H4 (cell line): Measurements from ENCODE around the gene CALD1. TPM values are rescaled to one million over a fixed set of nuclear protein-coding genes. Genes with fewer than 3 reads are reported as not detected.

ENCODE experiments used
- DNase-seq: peaks from one replicate; pipeline ENCODE4 v3.0.0-alpha.2; 2015; ENCODE audit warnings: low spot score
- total RNA-seq: library from RNA; depleted of rRNA; stranded (reverse); fragments of >200 nt; shearing (Covaris generic); gene quantifications from 2 replicates; pipeline ENCODE4 v1.2.3, GENCODE V29; 2014

CALD1 gene
- total RNA-seq, 1 experiment from 2014 or later, result 195 TPM

DNA sequence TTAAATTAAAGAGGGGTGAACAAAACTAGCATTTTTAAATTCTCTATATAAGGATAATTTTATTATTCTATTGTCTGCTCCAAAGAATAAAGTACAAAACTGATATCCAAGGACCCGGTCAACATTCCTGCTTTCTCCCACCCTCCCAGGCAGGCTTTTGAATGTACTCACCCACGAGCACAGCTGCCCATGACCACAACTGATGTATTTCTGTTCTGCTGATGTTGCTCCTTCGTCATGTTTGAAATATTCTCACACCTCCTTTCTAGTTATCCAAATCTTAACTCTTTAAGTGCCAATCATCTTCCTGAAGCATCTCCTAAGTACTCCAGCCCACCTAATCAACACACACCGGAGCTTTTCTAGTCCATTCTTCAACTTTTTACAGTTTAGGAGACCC lies 46.7 kb downstream of the CALD1 start:
- DNase-seq, result peak; percentile 53

DNA sequence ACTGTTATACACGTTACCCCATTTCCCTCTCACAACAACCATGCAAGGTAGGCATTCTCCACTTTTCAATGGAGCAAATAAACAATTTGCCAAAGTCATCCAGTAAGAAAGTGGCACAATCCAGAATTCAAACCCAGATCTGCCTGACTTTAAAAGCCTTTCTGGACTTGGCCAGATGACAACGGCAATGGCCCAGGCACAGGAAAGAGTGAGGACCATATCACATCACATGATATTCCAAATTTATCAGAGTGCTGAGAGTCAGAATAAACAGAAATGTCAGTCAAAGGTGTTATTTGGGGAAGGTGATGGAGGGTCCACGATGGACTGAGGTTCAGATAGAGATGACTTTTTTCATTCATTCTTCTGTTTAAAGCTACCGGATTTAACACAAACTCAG lies 48.0 kb downstream of the CALD1 start:
- DNase-seq, result no peak

DNA sequence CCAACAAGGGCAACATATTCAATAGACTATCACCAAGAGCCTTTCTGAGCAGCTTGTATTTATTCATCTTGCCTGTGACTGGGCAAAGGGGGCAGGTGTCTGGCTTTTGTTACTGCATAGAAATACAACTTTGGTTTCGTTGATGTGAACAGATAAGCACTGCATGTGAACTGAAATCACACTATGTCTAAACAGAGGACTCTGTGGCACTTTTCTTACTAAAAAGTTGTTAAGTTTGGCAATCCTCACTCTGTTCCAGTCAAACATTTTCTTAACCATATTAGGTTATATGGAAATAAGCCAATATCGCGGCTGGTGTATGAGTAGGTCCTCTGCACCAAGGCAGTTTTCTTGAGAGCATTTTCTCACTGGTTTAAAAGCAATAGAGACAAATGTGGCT lies 48.5 kb downstream of the CALD1 start:
- DNase-seq, result peak; percentile 34

DNA sequence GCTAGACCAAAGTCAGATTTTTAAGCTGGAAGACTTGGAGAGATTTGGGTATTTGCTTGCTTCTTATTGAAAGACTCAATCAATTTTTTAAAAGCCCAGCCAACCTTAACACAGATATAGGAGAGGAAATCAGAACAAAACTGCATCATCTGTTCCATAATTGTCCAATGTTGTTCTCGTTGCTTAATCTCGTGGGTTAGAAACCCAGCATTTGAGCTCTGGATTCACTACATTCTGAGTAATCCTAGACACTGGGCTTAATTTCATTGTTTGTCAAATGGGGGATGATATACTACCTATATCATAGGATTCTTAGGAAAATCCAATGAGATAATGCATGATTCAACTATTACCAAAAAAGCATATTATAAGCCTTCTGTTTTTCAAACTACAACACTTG lies 48.9 kb downstream of the CALD1 start:
- no peak for DNase-seq

DNA sequence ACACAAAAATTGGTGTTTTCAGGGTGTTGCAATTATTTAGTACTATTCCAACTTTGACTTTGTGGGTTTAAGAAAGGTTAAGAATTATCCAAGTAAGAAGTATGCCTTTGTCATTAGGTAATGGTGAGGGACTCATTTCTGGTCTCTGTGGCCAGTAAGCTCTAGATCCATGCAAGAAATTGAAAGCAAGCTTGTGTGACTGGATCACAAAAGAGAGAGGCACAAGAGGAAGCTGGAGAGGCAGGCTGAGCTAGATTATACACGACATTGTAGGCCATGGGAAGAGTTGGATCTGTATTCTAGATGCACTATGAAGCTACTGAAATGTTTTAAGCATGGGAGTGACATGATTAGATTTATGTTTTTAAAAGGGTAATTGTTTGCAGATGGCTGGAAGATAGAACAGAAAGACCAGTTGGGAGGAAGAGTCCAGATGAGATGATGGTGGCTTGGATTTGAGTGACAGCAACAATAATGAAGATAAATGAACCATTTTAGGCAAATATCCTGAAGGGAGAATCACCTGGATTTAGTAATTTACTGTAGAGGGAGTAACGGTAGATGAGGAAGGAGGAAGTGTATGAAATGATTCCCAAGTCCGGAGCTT lies 50.0 kb downstream of the CALD1 start:
- DNase-seq, result no peak

DNA sequence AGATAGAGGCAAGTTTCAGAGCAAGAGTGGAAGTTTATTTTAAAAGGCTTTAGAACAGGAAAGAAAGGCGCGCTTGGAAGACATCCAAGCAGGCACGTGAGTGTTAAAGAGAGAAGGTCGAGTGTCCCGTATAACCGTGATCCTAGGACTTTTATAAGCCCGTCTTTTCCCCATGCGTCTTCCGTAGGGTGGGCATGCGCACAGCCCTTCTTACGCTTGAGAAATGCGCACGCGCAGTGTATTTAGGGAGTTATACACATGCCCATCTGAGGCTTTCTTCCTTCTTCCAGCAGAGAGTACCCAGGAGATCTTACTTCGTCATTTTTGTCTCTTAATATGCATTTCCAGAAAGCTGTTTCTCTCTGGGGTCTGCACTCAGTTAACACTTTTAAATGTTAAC lies 52.4 kb downstream of the CALD1 start:
- no peak for DNase-seq

DNA sequence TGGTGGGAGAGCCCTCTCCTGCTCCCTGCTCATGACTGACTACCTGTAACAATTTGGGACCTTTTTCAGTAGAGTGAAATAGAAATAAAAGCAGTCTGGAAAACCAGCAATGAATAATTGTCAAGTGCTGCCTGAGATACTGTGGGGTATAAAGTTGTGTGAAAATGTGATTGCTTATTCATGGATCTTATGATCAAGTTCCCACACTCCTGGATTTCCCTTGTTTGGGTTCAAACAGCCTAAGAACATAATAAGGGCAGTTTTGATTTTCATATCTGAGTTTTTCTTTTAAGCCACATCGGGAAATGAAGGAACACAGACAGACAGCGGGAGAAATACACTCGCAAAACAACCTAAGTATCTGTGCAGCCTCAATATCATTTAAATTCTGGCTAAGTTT lies 52.9 kb downstream of the CALD1 start:
- no peak for DNase-seq

DNA sequence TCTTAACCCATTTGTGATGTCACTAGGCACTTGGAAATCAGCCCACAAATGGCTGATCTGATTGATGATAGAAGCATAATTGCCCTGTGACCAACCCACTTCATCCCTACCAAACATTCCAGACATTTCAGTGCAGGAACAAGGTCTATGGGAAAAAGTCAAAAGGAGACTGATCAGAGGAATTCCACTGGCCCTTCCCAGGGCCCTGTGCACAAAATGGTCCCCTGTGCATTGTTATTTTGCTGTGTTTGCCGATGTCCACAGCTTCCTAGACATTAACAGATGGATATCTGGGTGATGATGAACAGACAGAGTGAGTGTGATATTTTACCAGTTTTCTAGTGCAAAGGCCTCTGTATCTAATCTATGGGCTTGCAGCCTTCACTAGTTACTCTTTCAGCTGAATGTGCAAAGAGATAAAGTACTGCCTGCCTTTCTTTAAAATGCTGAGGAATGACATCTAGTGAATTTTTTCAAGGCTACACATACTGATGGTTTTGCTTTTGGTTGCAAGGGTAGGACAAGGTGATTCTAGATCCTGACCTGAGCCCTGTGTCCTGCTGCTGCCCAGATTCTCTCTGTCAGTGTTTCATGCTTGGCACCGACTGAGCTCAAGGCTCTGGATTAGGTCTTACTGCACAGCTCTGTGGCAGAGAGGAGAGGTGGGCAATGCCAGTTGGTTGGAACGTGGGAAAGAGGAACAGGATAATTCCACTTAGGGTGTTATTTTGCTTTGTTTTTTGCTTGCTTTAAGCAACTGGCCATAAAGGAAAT lies 55.4 kb downstream of the CALD1 start:
- DNase-seq, result no peak

DNA sequence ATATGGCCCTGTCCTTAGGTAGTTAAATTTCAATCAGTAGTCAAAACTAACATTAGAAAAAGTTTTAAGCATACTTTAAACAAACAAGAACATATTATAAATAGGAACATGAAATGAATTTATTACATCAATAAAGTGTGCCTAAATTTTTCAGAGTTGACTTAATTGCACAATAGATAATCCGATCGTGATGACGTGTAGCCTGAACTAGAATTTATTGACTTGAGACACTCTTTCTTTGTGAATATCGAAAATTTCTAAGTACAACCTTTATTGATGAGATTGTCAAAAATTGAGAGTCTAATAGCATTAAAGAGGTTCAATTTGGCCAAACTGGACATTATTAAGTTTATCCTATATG lies 56.0 kb downstream of the CALD1 start:
- DNase-seq, result no peak

DNA sequence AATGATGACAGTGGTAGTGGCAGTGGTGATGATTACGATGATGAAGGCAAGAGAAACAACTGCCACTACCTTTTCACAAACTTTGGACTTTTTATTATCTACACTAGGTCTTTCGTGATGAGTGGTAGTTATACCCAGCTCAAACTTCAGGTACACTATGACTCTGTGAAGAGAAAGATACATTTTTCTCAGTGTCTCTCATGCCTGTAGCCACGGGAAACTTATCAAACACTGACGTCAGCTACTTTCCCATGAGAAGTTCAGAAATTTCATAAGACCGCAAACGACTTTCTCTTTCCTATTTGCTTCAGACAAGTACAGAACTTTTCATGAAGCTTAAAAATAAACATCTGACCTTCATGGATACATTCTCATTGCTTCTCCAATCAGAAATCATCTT lies 57.0 kb downstream of the CALD1 start:
- no peak for DNase-seq

DNA sequence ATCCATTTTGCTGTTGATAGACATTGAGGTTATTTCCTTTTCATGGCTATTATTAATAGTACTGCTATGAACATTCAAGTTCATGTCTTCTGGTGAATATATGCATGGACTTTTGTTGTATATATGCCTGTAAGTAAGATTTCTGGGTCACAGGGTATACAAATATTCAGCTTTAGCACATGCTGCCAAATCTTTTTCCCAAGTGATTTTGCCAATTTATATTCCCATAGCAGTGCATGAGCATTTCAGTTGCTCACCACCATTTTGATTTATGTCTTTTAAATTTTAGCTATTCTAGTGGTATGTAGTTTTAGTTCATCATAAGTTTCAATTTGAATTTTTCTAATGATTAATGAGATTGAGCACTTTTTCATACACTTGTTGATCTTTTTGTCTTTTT lies 59.9 kb downstream of the CALD1 start:
- no peak for DNase-seq

DNA sequence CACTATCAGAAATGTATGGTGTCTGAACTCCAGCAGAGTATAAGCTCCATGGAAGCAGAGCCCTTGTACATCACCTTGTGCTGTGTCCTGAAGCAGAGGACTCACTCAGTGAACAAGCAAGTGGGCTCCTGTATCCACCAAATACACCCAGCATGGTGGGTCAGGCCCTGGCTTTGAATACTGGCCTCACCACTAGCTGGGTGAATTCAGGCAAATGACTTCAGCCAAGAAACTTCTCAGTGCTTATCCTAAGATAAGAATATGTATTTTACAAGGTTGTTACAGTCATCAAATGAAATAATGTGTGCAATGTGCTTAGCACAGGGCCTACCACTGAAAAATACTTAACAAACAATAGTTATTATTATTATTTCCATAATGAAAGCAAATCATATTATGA lies 62.6 kb downstream of the CALD1 start:
- DNase-seq, result no peak

DNA sequence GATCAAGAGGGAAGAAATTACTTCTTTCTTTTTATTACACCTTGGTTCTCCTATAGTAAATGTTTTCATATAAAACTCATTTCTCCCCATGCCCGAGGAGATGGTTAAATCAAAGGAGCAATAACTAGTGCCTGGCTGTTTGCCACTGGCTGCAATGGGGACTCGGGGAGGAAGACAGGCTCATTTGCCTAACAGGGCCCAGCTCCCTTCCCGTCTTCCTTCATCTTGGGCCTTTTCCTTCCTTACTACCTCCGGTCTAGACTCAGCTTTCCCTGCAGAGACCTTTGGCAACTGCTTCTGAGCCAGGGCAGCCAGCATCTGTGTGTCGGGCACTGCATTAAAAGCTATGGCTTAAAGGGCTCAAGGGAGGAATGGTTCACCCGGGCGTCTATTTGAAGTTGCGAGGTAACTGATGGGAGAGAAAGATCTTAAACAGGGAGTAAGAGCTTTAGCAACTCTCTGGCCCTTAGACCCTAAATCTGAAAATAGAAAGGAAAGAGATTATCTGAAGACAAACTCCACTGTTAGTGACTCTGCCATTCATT lies 63.5 kb downstream of the CALD1 start:
- no peak for DNase-seq

DNA sequence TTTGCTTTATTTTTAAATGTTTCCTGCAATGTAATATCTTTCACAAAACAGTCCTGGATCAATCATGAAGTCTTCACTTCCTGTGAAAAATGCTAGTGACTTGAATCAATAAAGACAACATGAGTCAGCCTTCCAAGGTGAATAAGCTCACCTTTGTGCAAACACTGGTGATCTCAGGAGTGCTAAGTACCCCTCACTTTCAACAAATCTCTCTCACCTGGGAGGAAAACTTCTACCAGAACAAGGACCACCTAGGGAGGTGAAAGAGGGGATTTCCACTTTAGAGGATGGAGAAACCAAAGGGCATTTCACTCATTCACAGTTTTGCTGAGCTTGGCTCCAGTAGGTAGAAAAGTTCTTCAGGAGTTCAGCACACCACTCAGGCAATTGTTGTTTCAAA lies 64.8 kb downstream of the CALD1 start:
- no peak for DNase-seq

DNA sequence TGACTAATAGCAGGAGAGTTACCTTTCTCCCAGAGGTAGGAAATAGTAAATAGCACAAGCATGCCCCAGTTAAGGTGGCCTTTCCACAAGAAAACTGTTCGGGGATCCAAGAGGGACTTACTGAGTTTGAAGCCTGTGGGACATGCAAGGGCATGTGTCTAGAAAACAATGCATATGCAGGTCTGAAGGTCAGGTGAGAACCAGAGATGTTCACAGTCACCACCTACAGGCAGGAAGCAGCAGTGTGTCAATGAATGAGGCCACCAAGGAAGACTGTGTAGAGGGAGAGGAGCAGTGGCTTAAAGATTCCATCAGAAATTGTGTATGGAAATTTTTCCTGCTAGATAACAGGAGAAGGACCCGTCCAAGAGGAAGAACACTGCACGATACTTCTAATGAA lies 66.0 kb downstream of the CALD1 start:
- DNase-seq, result peak; percentile 33

DNA sequence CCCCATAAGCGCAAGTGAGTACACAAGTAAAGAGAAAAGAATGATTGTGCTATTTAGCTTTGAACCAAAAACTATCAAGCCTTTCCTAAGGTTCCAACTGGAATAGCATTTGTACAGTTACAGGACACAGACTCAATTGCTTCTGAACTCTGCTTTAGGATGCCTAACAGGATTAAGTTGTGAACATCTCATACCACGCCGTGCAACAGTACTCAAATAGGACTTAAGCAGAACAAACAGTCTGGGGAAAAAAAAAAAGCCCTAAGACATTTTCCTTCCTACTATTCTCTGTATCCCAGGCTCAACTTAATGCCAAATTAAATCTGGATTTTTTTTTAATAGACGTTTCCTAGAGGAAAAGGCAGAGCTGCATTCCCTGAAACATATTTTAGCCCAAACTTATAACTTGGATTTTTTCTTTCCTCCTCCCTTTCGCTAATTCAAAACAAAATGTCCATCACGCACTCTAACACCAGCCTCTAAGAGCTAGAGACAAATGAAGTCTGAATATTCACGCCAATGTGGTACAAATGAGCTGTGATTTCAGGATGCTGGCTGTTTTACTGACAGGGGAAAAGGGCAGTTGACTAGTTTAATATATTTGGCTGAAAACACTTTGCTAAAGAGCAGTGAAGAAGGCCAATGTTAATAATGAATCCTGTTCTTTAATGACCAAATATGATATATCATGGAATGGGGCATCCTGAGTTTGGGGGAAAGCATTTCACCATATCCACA lies 68.6 kb downstream of the CALD1 start:
- DNase-seq, result no peak

DNA sequence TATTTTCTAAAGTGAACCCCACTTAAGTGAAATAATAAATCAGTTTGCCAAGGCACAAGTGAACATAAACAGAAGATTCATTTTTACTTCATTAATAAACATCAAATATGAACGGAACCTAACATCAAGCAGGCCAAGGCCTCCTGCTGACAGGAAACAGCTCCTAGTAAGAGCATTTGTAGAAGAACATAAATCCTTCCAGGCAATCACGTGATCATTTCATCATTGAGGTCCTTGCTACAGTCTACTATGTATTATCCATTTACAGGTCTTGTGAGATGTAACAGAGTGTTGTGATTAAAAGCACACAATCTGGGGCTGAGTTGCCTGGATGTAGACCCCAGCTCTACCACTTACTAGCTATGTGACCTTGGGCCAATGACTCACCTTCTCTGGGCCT lies 70.6 kb downstream of the CALD1 start:
- DNase-seq, result no peak

DNA sequence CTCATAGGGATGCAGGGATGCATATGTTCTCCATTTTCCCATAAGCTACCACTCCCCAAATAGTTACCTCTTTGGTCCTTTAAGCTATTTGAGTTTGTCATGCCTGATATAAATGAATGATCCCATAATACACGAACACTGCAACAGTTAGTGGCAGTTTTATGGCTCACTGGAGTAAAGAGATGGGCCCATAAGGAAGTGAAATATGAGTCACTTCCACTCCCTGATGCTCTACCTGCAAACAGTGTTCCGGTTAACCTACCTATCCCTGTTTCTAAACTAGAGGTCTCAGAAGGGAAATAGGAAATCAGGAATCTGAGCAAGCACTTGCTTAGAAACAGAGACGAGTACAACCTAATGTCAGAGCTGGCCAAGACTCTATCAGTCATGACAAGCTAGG lies 71.7 kb downstream of the CALD1 start:
- no peak for DNase-seq

DNA sequence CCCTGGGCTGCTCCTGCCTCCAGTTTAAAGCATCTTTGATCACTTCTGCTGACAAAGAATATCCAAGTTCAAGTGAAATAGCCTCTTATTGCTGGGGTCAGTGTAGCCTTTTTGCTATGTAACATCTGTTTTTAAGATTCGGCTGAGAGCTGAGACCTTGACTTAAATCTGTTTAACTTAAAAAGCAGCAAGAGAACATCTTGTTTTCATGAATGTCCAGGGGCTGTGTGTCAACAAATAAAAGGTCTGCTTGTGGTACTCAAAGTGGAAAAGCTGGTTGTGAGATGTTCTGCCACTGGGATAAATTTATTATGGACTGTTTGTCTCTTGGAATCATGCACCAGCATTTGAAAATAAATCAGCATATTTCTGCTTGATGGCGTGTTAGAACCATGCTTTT lies 73.2 kb downstream of the CALD1 start:
- no peak for DNase-seq

DNA sequence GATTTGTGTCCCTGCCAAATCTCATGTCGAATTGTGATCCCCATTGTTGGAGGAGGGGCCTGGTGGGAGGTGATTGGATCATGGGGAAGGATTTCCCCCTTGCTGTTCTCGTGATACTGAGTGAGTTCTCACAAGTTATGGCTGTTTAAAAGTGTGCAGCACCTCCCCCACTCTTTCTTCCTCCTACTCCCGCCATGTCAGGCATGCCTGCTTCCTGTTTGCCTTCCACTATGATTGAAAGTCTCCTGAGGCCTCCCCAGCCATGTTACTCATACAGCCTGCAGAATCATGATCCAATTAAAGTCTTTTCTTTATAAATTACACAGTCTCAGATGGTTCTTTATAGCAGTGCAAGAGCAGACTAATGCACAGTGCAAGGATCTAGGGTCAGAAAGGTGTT lies 75.4 kb downstream of the CALD1 start:
- peak; percentile 39 for DNase-seq

DNA sequence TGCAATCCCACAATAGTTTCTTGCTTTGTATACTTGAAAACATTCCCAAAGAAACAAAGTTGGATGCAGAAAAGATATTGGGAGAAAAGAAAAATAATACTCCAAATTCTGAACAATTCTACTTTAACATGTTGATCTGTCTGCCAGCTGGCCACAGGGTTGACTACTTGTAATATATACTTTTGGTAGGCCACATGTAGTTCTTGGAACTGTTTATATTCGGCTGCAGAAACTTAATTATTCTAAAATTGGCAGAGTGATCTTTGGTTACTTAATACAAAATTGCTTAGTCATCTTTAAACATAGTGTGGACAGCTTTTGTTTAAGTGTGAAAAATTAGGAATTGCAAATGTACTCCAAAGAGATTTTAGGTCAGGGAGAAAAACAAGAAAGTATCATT lies 76.0 kb downstream of the CALD1 start:
- no peak for DNase-seq

DNA sequence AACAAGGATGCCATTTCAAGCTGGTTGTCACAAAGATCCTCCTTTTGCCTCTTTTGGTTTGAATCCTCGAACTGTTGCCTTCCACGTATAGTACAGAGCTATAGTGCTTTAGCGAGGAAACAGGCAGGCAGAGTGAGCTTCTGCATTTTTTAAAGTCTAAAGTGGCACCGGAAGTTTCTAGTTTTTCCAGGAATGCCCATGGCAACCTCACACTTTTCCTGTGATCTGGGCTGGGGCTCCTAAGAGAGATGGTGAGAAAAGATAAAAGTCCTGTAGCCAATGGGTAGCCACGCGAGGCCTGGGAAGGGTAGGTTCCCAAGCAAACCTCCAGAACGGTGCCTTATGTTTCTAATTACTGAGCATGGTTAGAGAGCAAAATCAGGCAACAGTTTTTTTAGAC lies 76.7 kb downstream of the CALD1 start:
- DNase-seq, result peak; percentile 24

DNA sequence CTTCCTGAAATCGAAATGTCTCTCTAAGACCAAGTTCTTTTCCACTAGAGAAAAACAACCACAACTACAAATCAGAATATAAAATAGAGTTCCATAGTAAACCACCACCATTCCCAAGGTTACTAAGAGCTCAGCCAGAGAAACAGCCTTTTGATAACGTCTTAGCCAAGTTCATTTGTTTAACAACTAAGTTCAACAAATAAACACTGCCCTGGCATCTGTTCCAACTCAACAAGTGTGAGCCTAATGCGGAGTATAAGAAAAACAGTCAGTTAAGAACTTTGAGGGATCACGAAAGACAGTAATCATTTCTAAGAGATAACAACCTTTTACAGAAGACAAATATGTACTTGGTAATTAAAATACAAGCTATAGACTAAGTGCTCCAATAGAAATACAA lies 77.3 kb downstream of the CALD1 start:
- DNase-seq, result peak; percentile 44
